ENCODE measurements around the gene LAMTOR1. TPM values are rescaled to one million over a fixed set of nuclear protein-coding genes. Genes with fewer than 3 reads are reported as not detected.

The LAMTOR1 gene
- total RNA-seq, 3 donors from 2014 or later = 77.6 to 82.1 (median 78.2) TPM

- Mint-ChIP-seq H3K4me1 (ENCODE audit: low read depth) (no peaks in the 10 kb centered on the region), H3K9me3 (peaks cover 15% of the 10 kb centered on the region), H3K27me3 (ENCODE audit: low read depth) (peaks cover 8% of the 10 kb centered on the region), H3K4me3 (no peak overlapping the region), H3K36me3 (ENCODE audit: insufficient read depth) (peaks cover 7% of the 10 kb centered on the region)
- DNase-seq (no peak), ATAC-seq (no peak)
These were observed 29.5 kb upstream of the LAMTOR1 start for GRCh38 chr11:72132646-72133045.

- H3K27me3 Mint-ChIP-seq (ENCODE audit: low read depth) = peaks cover 6% of the 10 kb centered on the region
- peaks cover 7% of the 10 kb centered on the region for H3K36me3 Mint-ChIP-seq (ENCODE audit: insufficient read depth)
- no peaks in the 10 kb centered on the region for H3K4me1 Mint-ChIP-seq (ENCODE audit: low read depth)
- DNase-seq = no peak
- peaks cover 15% of the 10 kb centered on the region for H3K9me3 Mint-ChIP-seq
- no peak for ATAC-seq
- H3K4me3 Mint-ChIP-seq = no peak overlapping the region
These were observed 26.3 kb upstream of the LAMTOR1 start for GRCh38 chr11:72129381-72129780.

DNA sequence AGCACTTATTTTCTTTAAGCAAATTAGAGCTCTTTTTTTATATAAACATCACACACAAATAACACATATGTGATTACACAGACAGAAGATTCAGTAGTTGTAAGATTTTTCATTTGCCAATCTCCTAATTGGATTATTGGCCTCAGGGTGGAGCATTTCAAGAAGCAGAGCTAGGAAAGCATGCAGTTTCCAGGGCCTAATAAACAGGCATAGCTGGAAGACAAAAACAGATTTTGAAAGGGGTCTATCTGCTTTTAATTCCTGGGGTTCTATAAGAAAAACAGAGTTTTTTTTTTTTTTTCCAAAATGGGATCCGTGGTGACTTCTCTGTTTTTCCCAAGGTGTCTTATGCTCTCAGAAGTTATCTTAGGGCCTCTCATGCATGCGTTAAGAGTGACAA is 24.8 kb upstream of the LAMTOR1 start:
- Mint-ChIP-seq H3K36me3 (ENCODE audit: insufficient read depth) (peaks cover 7% of the 10 kb centered on the region), H3K4me1 (ENCODE audit: low read depth) (no peaks in the 10 kb centered on the region), H3K4me3 (no peak overlapping the region), H3K27me3 (ENCODE audit: low read depth) (peaks cover 7% of the 10 kb centered on the region), H3K9me3 (peaks cover 15% of the 10 kb centered on the region)
- no peak for ATAC-seq
- no peak for DNase-seq

DNA sequence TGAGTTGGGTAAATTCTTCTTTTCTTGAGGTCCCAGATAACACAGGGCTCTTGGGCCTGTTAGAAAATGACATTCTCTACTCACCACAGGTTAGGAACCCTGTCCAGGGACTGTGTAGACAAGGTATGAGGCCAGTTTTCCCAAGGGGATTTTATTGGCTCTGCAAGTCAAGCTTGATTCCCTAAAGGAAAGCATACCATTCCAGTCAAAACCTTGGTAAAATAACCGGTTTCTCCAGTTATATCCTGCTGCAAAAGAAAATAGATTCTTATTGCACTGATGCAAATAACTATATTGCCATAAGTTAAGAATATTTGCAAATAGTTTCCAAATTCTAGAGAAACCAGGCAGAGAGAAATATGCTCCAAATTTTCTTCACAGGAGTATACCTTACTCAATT is 22.9 kb upstream of the LAMTOR1 start:
- Mint-ChIP-seq H3K36me3 (ENCODE audit: insufficient read depth) (peaks cover 7% of the 10 kb centered on the region), H3K4me3 (no peak overlapping the region), H3K27me3 (ENCODE audit: low read depth) (peaks cover 6% of the 10 kb centered on the region), H3K4me1 (ENCODE audit: low read depth) (no peaks in the 10 kb centered on the region), H3K9me3 (peaks cover 15% of the 10 kb centered on the region)
- DNase-seq (no peak), ATAC-seq (no peak)

DNA sequence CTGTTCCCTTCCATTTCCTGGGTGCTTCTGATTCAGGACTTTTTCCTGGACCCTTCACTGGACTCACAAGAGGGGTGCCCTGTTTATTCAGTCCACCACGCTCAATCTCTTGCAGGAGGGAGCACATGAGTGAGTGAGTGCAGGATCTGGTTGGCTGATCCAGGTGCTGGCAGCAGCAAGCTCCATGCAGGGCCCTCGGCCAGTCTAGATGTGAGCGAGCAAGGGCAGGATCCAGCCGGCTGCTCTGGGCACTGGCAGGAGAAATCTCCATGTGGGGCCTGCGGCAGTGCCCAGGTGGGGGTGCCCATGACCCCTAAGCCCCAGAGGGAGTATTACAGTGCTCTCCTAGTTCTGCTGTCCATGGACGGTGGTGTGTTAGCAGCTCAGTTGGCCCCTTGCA is 20.9 kb upstream of the LAMTOR1 start:
- Mint-ChIP-seq H3K9me3 (peaks cover 13% of the 10 kb centered on the region), H3K4me3 (no peak overlapping the region), H3K4me1 (ENCODE audit: low read depth) (no peaks in the 10 kb centered on the region), H3K36me3 (ENCODE audit: insufficient read depth) (peaks cover 4% of the 10 kb centered on the region), H3K27me3 (ENCODE audit: low read depth) (peaks cover 6% of the 10 kb centered on the region)
- DNase-seq (no peak), ATAC-seq (no peak)

DNA sequence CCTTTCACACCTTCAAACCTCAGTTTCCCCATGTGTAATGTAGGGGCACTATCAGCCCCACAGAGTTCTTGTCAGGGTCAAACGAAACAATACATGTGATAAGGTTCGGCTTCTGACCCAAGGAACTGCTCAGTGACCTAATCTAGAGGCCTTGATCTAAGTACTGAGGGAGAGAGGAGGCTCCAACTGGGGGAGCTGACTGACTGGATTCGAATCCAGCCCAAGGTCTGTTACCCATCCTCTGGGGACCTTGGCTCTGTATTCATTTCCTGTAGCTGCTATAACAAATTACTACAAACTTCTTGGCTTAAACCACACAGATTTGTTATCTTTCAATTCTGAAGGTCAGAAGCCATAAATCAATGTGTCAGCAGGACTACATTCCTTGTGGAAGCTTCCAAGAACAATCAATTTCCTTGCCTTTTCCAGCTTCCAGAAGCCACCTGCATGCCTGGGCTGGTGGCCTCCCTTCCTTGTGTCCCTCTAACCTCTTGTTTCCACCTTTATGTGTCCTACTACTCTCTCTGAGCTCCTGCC is 20.1 kb upstream of the LAMTOR1 start:
- Mint-ChIP-seq H3K36me3 (ENCODE audit: insufficient read depth) (no peaks in the 10 kb centered on the region), H3K27me3 (ENCODE audit: low read depth) (peaks cover 6% of the 10 kb centered on the region), H3K9me3 (peaks cover 4% of the 10 kb centered on the region), H3K4me1 (ENCODE audit: low read depth) (no peaks in the 10 kb centered on the region), H3K4me3 (no peak overlapping the region)
- ATAC-seq (no peak), DNase-seq (no peak)

DNA sequence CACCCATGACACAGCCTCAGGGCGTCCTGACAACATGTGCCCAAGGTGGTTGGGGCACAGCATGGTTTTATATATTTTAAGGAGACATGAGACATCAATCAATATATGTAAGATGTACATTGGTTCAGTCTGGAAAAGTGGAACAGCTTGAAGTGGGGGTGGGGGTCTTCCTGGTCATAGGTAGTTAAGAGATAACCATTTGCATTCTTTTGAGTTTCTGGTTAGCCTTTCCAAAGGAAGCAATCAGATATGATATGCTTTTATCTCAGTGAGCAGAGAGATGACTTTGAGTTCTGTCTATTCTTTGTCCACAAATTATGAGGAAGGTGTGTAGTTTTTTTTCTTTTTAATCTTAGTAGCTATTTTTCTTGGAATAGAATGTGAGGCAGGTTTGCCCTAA is 19.5 kb upstream of the LAMTOR1 start:
- DNase-seq (no peak), ATAC-seq (no peak)
- no peak overlapping the region for H3K4me3 Mint-ChIP-seq
- H3K36me3 Mint-ChIP-seq (ENCODE audit: insufficient read depth) = no peaks in the 10 kb centered on the region
- H3K27me3 Mint-ChIP-seq (ENCODE audit: low read depth) = peaks cover 7% of the 10 kb centered on the region
- H3K4me1 Mint-ChIP-seq (ENCODE audit: low read depth) = no peaks in the 10 kb centered on the region
- H3K9me3 Mint-ChIP-seq = no peaks in the 10 kb centered on the region

GRCh38 chr11:72120930-72121329 is 17.8 kb upstream of the LAMTOR1 start:
- H3K4me3 Mint-ChIP-seq = no peak overlapping the region
- H3K36me3 Mint-ChIP-seq (ENCODE audit: insufficient read depth) = no peaks in the 10 kb centered on the region
- H3K9me3 Mint-ChIP-seq = no peaks in the 10 kb centered on the region
- H3K4me1 Mint-ChIP-seq (ENCODE audit: low read depth) = no peaks in the 10 kb centered on the region
- H3K27me3 Mint-ChIP-seq (ENCODE audit: low read depth) = peaks cover 8% of the 10 kb centered on the region
- DNase-seq (no peak), ATAC-seq (no peak)

GRCh38 chr11:72119198-72119597 is 16.1 kb upstream of the LAMTOR1 start:
- DNase-seq = no peak
- H3K27me3 Mint-ChIP-seq (ENCODE audit: low read depth) = peaks cover 8% of the 10 kb centered on the region
- no peaks in the 10 kb centered on the region for H3K4me1 Mint-ChIP-seq (ENCODE audit: low read depth)
- H3K9me3 Mint-ChIP-seq = no peaks in the 10 kb centered on the region
- no peak for ATAC-seq
- H3K4me3 Mint-ChIP-seq = no peak overlapping the region
- no peaks in the 10 kb centered on the region for H3K36me3 Mint-ChIP-seq (ENCODE audit: insufficient read depth)

DNA sequence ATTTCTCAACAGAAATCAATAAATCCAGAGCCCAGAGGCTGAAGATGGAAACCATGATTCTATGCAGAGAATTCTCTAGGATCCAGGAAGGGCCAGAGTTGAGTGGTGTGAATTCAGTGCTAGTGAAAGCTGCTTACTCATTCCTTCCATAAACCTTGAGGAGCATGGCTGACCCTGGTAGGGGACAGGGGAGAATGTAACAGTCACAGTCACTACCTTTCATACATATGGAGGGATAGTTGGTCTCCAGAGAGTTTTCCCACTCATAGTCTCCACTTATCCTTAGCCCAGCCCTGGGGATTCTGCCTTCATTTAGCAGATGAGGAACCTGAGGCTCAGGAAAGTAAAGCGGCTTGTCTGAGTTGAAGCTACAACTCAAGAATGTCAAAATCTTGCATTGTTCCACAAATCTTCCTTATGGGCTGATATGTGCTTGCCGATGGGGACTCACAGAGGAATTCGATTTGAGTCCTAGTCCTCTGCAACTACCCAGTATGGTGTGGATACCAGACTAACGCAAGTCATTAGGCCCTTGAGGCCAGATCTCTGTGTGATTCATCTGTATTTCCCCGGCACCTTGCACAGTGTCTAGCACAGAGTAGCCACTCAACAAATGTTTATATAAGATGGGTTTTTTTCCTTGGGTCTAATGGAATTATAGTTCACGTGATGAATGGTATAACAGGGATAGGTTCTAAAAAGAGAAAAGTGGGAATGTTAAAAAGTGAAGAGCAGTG is 13.1 kb upstream of the LAMTOR1 start:
- no peaks in the 10 kb centered on the region for H3K36me3 Mint-ChIP-seq (ENCODE audit: insufficient read depth)
- peaks cover 18% of the 10 kb centered on the region for H3K4me1 Mint-ChIP-seq (ENCODE audit: low read depth)
- no peak overlapping the region for H3K4me3 Mint-ChIP-seq
- peaks cover 2% of the 10 kb centered on the region for H3K27me3 Mint-ChIP-seq (ENCODE audit: low read depth)
- DNase-seq (no peak), ATAC-seq (no peak)
- no peaks in the 10 kb centered on the region for H3K9me3 Mint-ChIP-seq

- no peaks in the 10 kb centered on the region for H3K9me3 Mint-ChIP-seq
- H3K4me3 Mint-ChIP-seq = no peak overlapping the region
- peaks cover 6% of the 10 kb centered on the region for H3K36me3 Mint-ChIP-seq (ENCODE audit: insufficient read depth)
- H3K27me3 Mint-ChIP-seq (ENCODE audit: low read depth) = peaks cover 2% of the 10 kb centered on the region
- H3K4me1 Mint-ChIP-seq (ENCODE audit: low read depth) = peaks cover 21% of the 10 kb centered on the region
- DNase-seq (no peak), ATAC-seq (no peak)
These were observed 11.5 kb upstream of the LAMTOR1 start for GRCh38 chr11:72114570-72114969.

GRCh38 chr11:72112978-72113808 is 10.1 kb upstream of the LAMTOR1 start:
- Mint-ChIP-seq H3K36me3 (ENCODE audit: insufficient read depth) (peaks cover 6% of the 10 kb centered on the region), H3K9me3 (no peaks in the 10 kb centered on the region), H3K4me1 (ENCODE audit: low read depth) (peaks cover 21% of the 10 kb centered on the region), H3K27me3 (ENCODE audit: low read depth) (peaks cover 2% of the 10 kb centered on the region), H3K4me3 (peak overlapping the region; percentile 96)
- DNase-seq = no peak
- ATAC-seq = no peak

GRCh38 chr11:72112143-72112977 is 9.3 kb upstream of the LAMTOR1 start, which contains the start of gene ANAPC15:
TSS of gene ANAPC15 (minus strand) at chr11:72112695. CDS start at chr11:72111276, 1,419 bp downstream.
- ATAC-seq (peak; percentile 92 to 94), DNase-seq (peak; percentile 99)
- Mint-ChIP-seq H3K4me1 (ENCODE audit: low read depth) (peaks cover 22% of the 10 kb centered on the region), H3K9me3 (no peaks in the 10 kb centered on the region), H3K4me3 (peak within 1 kb of the TSS; percentile 96), H3K36me3 (ENCODE audit: insufficient read depth) (peaks cover 14% of the 10 kb centered on the region), H3K27me3 (ENCODE audit: low read depth) (no peaks in the 10 kb centered on the region)

All from activated T-cell treated with anti-CD3 and anti-CD28 coated beads, Interleukin-2, amount 50 U/mL, for 4 hours (primary cell).